ENCODE measurements around the gene MAMSTR.

- no peak for TF ChIP-seq YY1 (tag by site-specific recombination; IDR thresholded peaks at IDR 0.05)
- no peak for TF ChIP-seq ZBTB48 (tag by site-specific recombination; IDR thresholded peaks at IDR 0.05)
- TF ChIP-seq ZNF670 (tag by site-specific recombination; IDR thresholded peaks at IDR 0.05; ENCODE audit: low read depth) = no peak
- TF ChIP-seq ZEB2 (tag by site-specific recombination; IDR thresholded peaks at IDR 0.05) = no peak
- TF ChIP-seq ZBTB20 (tag by site-specific recombination; IDR thresholded peaks at IDR 0.05) = no peak
- TF ChIP-seq ZNF521 (tag by site-specific recombination; IDR thresholded peaks at IDR 0.05) = no peak
- no peak for TF ChIP-seq EGR2 (tag by site-specific recombination; IDR thresholded peaks at IDR 0.05; ENCODE audit: low read depth)
- no peak for TF ChIP-seq CTCF (tag by site-specific recombination; IDR thresholded peaks at IDR 0.05)
- no peak for TF ChIP-seq ZNF148 (tag by site-specific recombination; IDR thresholded peaks at IDR 0.05; ENCODE audit: borderline replicate concordance)
- TF ChIP-seq ZNF423 (tag by site-specific recombination; IDR thresholded peaks at IDR 0.05) = no peak
- TF ChIP-seq ZNF580 (tag by site-specific recombination; IDR thresholded peaks at IDR 0.05) = no peak
- no peak for TF ChIP-seq ZBTB11 (tag by site-specific recombination; conservative IDR thresholded peaks at IDR 0.05; ENCODE audit: low read depth)
Measured at GRCh38 chr19:48746110-48746509, 26.6 kb upstream of the MAMSTR start.
